NCI-H1930 (cell line): ENCODE data around the gene ABCC2.

ENCODE experiments used
- DNase-seq, 2 experiments: peaks; one replicate each; lab custom pipeline; 2025; lab: John Stamatoyannopoulos, UW

Gene ABCC2

DNA sequence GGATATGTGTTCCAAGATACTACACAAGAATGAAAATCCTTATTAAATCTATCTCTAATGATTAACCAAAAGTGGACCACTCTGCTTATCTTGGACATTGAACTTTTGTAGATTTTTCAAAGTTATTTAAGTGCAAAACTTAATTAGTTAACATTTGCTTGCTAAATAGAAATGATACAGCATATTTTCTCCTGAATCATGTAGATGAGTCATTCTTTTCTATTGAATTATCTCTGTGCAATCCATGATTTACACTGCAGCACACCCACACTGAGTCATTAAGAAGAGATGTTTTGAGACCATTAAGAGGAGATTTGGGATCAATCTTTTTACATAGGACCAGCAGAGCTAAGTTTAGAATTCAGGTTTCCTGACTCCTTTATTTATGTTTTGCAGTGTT is 6.6 kb upstream of the ABCC2 start:
- DNase-seq = no peak

DNA sequence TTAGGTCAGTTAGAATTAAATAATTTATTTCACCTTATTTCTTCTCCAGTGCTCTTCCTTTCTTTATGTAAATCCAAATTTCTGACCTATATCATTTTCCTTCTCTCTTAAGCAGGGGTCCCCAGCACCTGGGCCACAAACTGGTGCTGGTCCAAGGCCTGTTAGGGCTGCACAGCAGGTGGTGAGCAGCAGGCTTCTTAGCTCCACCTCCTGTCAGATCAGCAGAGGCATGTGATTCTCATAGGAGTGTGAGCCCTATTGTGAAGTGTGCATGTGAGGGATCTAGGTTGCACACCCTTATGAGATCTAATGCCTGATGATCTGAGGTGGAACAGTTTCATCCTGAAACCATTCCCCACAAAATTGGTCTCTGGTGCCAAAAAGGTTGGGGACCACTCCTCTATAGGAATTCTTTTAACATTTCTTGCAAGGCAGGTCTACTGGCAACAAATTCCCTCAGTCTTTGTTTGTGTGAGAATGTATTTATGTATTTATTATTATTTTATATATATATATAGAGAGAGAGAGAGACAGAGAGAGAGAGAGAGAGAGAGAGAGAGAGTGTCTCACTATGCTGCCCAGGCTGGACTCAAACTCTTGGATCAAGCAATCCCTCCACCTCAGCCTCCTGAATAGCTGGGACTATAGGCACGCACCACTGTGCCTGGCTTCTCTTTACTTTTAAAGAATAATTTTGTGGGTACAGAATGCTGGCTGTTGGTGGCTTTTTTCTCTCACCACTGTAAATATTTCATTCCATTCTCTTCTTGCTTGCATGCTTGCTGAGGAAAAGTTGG is 4.3 kb upstream of the ABCC2 start:
- DNase-seq = no peak

DNA sequence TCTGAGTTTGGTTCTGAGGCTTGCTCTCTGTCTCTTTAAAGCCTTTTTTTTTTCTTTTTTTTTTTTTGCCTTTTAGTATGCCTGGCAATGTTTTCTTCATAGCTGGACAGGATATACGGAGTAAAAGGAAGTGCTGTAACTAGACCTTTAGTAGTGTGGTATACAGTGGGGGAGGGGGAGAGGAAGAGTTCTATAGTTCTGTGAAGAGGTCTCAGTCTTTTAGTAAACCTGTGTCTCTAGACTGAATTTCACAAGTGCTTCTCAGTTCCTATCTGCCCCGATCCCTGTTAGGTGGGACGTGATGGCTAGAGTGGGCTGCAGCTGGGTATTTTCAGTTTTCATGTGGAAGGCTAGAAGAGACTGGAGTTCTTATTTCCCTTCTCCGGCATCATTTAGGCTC is 3.1 kb upstream of the ABCC2 start:
- DNase-seq = no peak

DNA sequence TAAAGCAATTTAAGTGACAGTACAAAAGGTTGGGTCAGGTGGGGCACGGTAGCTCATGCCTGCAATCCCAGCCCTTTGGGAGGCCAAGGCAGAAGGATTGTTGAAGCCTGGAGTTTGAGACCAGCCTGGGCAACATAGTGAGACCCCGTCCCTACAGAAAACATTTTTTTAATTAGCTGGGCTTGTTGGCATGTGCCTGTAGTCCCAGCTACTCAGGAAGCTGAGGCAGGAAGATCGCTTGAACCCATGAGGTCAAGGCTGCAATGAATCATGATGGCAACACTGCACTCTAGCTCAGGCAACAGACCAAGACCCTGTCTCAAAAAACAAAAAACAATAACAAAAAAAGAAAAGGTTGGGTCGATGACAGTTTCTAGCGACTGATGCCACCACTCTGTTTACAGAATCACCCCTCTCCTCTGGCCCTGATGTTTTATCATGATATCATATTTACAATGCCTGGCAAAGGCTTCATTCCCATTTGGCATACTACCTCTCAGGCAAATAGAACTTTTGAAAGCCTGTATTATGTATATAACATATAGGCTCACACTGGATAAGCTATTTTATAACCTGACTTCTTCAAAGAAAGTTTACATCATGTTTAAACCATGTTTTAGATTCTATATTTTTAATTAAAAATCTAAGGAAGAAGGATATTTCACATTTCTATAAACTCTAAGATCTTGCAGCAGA is 558 bp upstream of the ABCC2 start:
- no peak for DNase-seq

DNA sequence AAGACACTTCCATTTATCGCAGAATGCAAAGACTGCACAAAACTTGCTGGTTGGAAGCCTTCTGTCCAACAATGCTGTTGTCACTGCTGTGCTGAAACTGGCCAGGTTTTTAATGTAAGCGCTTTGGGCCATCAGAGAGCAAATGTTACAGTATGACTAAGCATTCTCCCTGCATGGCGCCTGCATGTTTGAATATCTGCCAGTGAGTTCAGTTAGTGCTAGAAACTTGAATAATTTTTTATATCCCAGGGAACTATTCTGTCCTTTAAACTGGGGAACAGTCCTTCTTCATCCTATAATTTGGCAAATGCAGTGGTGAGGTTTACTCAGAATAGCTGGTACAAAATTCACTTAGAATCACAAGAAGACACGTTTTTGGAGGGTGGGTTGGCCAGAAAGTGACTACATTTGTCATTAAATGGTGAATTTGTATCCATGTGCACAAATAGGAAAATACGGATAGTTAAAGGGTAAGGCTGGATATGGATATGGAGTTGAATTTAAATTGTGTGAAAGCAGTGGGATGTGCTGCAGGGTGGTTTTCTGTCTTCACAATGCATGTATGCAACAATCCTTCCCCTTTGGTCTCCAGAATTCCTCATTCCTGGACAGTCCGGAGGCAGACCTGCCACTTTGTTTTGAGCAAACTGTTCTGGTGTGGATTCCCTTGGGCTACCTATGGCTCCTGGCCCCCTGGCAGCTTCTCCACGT is 1.7 kb downstream of the ABCC2 start:
- DNase-seq = no peak

DNA sequence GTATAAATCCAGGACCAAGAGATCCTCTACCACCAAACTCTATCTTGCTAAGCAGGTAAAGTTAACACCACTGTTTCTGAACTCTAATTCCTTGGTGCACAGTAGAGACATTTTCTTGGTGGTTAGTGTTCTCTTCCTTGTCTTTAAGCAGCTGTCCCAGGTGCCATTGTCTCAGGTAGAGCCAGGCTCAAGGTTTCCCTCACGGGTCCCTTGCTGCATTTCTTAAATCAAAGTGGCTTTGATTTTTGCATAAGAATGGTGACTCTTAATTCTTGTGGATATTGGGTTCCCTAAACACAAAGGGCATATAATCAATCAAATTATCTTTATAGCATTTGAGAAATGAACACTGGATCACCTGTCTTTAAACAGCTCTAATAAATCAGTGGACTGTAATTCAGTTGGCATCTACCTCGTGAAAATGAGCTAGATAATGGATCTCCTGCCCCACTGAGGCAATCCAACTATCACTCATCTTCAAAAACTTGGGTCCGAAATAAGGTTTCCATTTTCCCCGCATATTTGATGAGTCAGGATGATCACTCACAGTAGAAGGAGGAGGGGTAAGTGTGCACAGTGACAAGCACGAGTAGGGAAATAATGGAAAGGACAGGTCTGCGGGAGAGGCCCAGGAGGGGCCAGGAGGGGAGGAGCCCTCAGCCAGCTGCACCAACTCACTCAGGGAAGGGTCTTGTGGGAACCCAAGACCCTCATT is 2.4 kb downstream of the ABCC2 start:
- no peak for DNase-seq

DNA sequence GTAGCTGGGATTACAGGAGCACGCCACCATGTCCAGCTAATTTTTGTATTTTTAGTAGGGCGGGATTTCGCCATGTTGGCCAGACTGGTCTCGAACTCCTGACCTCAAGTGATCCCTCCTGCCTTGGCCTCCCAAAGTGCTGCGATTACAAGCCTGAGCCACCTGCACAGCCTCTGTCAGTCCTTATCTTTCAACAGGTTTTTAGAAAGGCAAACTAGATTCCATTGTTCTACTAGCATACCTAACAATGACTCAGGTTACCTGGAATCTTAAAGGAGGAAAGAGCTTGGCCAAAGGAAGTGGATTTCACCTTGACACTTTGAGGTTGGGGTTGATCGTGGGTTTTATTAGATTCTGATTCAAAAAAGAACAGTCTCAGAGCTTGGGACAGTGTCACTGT is 3.2 kb downstream of the ABCC2 start:
- no peak for DNase-seq

DNA sequence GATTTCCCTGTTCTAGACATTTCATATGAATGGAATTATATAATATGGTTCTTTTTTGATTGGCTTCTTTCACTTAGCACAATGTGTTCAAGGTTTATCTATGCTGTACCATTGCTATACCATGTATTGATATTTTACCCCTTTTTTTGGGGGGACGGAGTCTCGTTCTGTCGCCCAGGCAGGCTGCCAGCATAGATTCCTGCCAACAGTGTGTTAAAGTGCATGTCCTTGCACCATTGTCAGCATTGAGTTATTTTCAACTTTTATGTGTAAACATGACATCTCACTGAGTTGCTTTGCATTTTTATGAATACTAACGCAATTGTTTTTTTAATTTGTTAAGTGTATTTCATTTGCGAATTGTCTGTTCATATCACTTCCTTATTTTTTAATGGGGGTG is 4.9 kb downstream of the ABCC2 start:
- no peak for DNase-seq

DNA sequence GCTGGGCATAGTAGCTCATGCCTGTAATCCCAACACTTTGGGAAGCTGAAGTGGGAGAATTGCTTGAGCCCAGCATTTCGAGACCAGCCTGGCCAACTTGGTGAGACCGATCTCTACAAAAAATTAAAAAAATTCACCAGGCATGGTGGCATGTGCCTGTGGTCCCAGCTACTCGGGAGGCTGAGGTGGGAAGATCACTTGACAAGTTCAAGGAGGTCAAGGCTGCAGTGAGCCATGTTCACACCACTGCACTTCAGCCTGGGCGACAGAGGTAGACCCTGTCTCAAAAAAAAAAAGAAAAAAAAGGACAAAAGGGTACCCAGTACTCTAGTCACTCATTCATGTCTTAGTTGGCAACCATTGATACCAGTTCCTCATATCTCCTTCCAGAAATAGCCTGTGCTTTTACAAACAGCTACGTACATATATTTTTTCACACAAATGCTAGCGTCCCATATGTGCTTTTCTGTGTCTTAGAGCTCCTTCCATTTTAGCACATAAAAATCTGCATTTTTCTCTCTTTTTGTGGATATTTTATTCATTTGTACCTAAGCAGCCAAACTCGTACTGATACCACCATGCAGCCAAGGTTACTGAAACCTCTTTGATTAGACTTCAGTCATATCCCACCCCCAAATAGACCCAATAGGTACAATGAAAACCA is 5.5 kb downstream of the ABCC2 start:
- DNase-seq = no peak

DNA sequence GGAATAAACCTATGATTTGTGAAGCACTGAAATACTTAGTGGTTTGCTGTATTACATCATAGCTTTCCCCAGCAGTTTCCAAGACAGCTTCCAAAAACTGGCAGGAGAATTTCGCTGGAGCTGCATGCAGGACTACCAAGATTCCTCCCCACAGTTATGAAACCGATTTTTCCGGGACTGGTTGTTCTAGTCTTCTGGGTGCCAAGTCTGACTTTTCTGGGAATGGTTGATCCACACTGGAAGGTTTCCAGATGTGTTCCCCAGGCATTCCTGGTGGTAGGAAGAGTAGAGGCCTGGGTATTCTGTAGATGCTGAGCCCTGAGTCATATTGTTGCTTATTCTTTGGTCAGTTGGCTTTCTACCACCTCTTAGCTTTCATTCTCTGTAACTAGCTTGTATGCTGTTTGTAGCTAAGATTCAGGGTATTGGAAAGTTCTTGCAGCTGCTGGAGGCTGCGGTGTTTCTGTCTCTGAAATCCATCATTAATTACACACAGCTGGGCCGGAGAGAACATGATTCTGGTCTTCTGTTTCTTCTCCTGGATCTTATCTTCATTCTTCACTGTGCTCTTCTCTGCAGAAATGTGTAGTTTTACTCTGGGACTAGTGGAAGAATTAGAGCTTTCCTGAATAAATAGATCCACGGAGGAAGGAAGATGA is 6.3 kb downstream of the ABCC2 start:
- DNase-seq = no peak

DNA sequence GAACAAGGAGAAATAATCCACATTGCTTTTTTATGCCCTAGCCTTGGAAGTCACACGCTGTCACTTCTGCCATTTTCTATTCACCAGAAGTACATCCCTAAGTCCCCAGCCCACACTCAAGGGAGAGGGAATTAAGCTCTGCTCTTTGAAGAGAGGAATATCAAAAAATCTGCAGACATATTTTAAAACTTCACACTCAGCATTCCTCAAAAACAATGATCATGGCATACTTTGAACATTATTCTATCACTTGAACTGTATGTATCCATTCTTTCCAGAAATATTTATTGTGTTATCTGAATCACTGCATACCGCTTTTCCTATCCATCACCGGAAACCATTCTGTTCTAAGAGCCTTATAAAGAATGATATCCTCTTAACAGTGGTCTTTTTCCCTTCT is 9.4 kb downstream of the ABCC2 start:
- DNase-seq = no peak

DNA sequence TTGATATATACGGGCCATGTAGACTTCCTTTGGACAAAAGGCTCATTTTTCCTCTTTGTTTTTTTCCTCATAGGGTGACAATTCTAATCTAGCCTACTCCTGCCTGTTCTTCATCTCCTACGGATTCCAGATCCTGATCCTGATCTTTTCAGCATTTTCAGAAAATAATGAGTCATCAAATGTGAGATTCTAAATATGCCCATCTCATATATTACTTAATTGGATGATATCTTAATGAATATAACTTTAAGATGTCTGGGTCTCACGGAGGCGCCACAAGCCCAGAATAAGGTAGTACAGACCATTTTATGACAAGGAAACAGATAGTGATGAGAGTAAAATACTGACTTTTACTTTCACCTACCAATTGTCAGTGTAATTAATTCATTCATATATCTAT is 11.4 kb downstream of the ABCC2 start:
- no peak for DNase-seq

DNA sequence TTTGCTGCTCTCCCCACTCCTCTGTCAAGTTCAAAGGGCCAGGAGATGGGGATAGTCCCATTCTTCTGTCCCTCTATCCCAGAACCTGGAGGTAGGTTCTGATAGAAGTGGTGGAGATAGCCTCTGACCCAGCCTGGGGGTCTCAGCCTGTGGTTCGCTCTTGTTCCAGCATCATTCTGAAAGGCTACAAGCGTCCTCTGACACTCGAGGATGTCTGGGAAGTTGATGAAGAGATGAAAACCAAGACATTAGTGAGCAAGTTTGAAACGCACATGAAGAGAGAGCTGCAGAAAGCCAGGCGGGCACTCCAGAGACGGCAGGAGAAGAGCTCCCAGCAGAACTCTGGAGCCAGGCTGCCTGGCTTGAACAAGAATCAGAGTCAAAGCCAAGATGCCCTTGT is 14.5 kb downstream of the ABCC2 start:
- no peak for DNase-seq

DNA sequence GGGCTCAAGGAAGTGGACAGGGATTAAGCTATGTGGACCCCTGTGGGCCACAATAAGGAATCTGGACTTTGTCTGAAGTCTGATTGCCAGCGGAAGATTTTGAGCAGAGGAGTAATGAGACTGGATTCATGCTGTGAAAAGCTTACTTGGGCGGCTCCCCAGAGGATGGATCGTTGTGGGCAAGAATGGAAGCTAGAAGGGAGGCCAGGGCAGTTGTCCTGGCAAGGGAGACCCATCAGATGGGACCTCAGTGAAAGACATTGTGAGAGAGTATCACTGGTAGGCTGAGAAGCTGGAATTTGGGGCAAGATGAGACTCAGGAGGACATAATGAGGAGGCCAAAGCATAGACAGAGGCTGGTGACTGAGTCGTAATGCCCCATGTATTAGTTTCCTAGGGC is 15.6 kb downstream of the ABCC2 start:
- DNase-seq = no peak

DNA sequence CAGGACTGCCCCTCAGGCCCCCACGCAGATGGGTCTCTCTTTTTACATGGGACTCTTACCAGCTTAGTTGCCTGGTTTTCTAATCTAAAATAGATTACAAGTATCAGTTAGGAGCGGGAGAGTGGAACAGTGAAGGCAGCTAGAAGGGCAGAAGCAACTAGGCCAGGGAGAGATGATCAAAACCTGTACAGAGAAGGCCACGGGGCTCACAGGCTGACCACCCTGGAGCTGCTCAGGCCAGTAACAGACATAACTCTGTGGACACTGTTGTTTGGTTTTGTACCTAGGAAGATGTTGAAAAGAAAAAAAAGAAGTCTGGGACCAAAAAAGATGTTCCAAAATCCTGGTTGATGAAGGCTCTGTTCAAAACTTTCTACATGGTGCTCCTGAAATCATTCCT is 16.5 kb downstream of the ABCC2 start:
- no peak for DNase-seq

DNA sequence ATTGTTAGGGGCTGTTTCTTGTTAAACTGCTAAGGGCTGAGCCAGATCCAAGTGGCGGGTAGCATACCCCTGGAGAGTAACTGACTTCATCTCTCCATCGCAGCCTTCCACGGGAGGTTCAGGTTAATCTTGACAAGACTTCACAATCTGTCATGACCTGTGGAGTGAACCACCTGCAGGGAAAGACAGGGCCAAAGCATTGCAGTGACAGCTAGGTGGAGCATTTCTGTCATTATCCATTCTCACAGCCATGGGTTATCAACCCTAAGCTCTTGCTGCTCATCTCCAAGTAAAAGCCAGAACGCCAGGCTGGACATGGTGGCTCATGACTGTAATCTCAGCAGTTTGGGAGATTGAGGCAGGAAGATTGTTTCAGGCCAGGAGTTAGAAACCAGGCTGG is 17.2 kb downstream of the ABCC2 start:
- no peak for DNase-seq

DNA sequence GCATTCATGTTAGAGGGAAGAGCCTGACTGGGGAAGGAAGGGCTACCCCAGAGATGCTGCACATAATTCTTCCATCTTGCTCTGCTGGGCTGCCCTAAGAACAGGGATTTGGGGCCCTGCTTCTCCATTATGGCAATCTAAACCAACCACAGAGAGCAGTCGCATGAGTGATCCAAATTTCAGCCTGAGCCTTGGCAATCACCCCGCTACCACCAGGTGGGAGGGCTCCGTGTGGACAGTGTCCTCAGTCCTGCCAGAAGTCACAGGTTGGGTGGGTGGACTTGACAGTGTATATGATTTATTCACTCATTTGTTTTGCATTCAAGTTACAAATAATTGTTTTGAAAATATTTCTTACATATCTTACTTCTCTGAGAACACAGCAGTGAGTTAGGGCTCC is 22.0 kb downstream of the ABCC2 start:
- DNase-seq = no peak

DNA sequence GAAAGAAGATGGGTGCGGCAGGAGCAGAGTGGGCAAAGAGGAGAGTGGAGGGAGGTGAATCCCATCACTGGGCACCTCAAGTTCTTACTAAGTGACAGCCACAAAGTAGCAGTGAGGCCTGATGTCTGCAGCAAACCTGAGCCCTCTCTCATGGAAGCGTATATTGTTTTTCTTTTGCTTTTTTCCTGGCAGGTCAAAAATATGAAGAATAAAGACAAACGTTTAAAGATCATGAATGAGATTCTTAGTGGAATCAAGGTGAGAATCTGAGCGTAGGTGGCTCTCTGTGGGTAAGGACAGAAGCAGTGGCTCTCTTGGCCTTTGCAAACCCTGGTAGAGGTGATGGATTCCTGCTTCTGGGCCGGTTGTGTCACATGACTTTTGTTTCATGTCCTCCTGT is 22.8 kb downstream of the ABCC2 start:
- no peak for DNase-seq

DNA sequence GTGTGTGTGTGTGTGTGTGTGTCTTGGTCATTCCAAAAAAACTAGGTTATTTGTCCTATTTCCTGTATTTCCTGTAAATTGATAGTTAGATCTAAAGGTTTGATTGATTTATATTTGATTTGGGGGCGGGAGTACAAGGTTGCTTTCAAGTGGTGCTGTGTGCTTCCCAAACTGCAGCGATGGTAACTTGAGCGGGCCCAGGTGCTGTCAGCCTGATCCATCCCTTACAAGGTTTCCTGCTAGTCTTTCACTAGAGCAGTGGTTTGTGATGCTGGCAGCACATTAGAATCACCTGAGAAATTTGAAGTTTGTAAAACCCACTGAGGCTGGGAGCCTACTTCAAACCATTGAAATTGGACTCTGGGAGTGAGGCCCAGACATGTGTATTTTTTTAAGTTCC is 23.7 kb downstream of the ABCC2 start:
- DNase-seq = no peak

DNA sequence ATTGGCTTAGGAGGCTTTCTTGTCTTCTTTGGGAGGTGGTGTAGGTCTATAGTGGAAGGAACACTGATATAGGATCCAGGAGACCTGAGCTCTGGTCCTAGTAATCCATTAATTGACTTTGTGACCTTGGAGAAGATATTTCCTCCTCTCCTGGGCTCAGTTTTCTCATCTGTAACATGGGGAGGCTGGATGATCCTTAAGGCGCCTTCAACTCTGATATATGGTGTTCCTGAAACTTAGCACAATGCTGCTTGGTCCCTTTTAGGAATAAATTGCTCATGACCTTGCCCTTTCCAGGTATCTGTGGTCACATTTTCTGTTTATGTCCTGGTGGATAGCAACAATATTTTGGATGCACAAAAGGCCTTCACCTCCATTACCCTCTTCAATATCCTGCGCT is 25.3 kb downstream of the ABCC2 start:
- no peak for DNase-seq

DNA sequence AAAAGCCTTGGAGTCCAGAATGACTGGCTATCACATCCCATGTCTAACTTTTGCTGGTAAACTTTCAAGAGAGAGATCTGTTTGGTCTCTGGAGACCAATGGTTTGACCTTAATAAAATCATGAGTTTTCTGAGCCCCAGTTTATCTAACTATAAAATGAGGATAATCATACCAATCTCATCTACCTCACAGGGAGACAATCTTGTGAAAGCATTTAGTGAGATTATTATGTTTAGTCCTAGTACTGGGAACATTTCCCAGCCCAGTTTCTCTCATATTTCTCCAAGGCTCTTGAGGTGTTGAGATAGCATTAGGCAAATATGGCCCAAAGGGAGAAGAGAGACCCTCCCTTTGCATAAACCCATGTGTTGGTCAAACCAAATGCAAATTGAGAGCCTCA is 25.8 kb downstream of the ABCC2 start:
- DNase-seq = no peak

DNA sequence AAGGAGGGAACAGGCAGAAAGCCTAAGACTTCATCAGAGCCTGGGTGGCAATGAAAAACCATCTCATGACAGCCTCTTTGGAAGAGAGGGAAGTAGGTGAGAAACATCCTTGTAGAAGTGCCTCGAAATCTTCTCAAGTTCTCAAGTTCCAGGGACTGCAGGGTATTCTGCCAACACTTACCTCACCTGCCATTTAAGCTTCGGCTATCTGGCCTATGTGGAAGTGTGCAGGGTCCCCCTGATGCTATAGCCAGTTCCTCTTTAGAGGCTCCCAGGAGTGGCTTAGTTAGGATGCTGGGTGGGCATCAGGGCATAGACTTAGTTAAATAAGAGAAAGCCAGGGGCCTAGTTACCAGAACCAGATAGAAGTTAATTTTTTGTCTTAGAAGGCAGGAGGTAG is 27.0 kb downstream of the ABCC2 start:
- DNase-seq = no peak
